Gastrocnemius medialis (tissue), 4 donors: ENCODE data around the gene SGPL1.

ENCODE experiments used
- POLR2A ChIP-seq, 2 donors: fragments of 450-650 bp; IDR thresholded peaks; one replicate each; pipeline ENCODE4 v1.6.1; 2017; ENCODE audit warnings: antibody characterized with exemption in 2 of 2, mild to moderate bottlenecking in 2 of 2, moderate library complexity in 2 of 2
- TF ChIP-seq, protein P1 (sequence below), 5 experiments: fragments of 450-650 bp in 3 of 5; fragments of 200-600 bp in 2 of 5; sonication (generic) in 2 of 5; IDR thresholded peaks in 4 of 5; conservative IDR thresholded peaks in 1 of 5; 1 replicate in 4 of 5; 2 replicates in 1 of 5; pipeline ENCODE4 v1.5.1; 2016 to 2019; ENCODE audit warnings: antibody characterized with exemption in 5 of 5, mild to moderate bottlenecking in 3 of 5, moderate library complexity in 3 of 5

DNA sequence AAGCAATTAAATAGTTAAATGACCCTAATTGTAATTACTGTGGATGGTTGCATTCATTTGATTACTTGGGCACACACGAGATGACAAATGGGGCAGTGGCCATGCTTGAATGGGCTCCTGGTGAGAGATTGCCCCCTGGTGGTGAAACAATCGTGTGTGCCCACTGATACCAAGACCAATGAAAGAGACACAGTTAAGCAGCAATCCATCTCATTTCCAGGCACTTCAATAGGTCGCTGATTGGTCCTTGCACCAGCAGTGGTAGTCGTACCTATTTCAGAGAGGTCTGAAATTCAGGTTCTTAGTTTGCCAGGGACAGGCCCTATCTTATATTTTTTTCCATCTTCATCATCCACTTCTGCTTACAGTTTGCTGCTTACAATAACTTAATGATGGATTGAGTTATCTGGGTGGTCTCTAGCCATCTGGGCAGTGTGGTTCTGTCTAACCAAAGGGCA is 64.4 kb downstream of the SGPL1 start:
- TF ChIP-seq, protein P1, sequence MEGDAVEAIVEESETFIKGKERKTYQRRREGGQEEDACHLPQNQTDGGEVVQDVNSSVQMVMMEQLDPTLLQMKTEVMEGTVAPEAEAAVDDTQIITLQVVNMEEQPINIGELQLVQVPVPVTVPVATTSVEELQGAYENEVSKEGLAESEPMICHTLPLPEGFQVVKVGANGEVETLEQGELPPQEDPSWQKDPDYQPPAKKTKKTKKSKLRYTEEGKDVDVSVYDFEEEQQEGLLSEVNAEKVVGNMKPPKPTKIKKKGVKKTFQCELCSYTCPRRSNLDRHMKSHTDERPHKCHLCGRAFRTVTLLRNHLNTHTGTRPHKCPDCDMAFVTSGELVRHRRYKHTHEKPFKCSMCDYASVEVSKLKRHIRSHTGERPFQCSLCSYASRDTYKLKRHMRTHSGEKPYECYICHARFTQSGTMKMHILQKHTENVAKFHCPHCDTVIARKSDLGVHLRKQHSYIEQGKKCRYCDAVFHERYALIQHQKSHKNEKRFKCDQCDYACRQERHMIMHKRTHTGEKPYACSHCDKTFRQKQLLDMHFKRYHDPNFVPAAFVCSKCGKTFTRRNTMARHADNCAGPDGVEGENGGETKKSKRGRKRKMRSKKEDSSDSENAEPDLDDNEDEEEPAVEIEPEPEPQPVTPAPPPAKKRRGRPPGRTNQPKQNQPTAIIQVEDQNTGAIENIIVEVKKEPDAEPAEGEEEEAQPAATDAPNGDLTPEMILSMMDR (IDR thresholded peaks at IDR 0.05 in 4 of 5, conservative IDR thresholded peaks at IDR 0.05 in 1 of 5), result peak; percentile 88 to 94 (median 91)
- no peak for TF ChIP-seq POLR2A (IDR thresholded peaks at IDR 0.05)
